ENCODE results near the gene KRT16. TPM values are rescaled to one million over a fixed set of nuclear protein-coding genes. Genes with fewer than 3 reads are reported as not detected.

The KRT16 gene
- total and polyA plus RNA-seq, 2 donors (not counting 1 experiment from before 2014, with no cell fraction given): not detected

- H3K4me3 Mint-ChIP-seq: no peak overlapping the region
These were observed 6.7 kb upstream of the KRT16 start for GRCh38 chr17:41619036-41619926.

More at GRCh38 chr17:41619036-41619926, 6.7 kb upstream of the KRT16 start:
- no peak for DNase-seq
- Histone ChIP-seq H2AFZ (ENCODE audit: insufficient read depth, low read depth, low read length, poor library complexity, severe bottlenecking) (no peak overlapping the region), H3K4me3 (ENCODE audit: control extremely low read depth in 1 of 5, extremely low read depth in 1 of 5, insufficient read depth in 1 of 5, low read depth in 2 of 5, low read length in 4 of 5) (no peak overlapping the region), H3K9ac (ENCODE audit: low read length) (no peak overlapping the region), H3K4me2 (replicated peaks; ENCODE audit: low read depth, low read length, poor library complexity, severe bottlenecking) (no peak overlapping the region), H3K79me2 (ENCODE audit: control insufficient read depth, insufficient read depth, low read length) (no peaks in the 10 kb centered on the region), H3K27ac (ENCODE audit: low read length in 2 of 2) (no peak overlapping the region), H3K36me3 (replicated peaks in 1 of 2; ENCODE audit: control extremely low read depth in 1 of 2, control insufficient read depth in 1 of 2, extremely low read depth in 1 of 2, insufficient read depth in 2 of 2, low read length in 1 of 2) (no peaks in the 10 kb centered on the region), H3K27me3 (replicated peaks in 1 of 4; ENCODE audit: control extremely low read depth in 1 of 4, control insufficient read depth in 3 of 4, insufficient read depth in 4 of 4, low read length in 3 of 4) (no peaks in the 10 kb centered on the region), H3K9me3 (ENCODE audit: control extremely low read depth in 1 of 3, control insufficient read depth in 2 of 3, insufficient read depth in 1 of 3, low read length in 2 of 3) (no peaks in the 10 kb centered on the region), H4K20me1 (ENCODE audit: control insufficient read depth, insufficient read depth, low read length, poor library complexity, severe bottlenecking) (no peaks in the 10 kb centered on the region), H3K4me1 (ENCODE audit: control insufficient read depth in 2 of 2, insufficient read depth in 2 of 2, low read length in 2 of 2) (no peaks in the 10 kb centered on the region)
- Mint-ChIP-seq H3K27ac (peak overlapping the region; percentile 15), H3K4me1 (no peaks in the 10 kb centered on the region), H3K27me3 (peaks cover 17% of the 10 kb centered on the region), H3K9me3 (ENCODE audit: insufficient read depth) (no peaks in the 10 kb centered on the region)
- ATAC-seq (ENCODE audit: low read depth): no peak
- intact Hi-C loops (cut with micrococcal nuclease): no loop called here
- no peak for TF ChIP-seq EZH2 (IDR thresholded peaks at IDR 0.05; ENCODE audit: borderline replicate concordance, insufficient read depth, low read depth, low read length, poor library complexity, severe bottlenecking)
- TF ChIP-seq CTCF (IDR thresholded peaks at IDR 0.05): no peak
- POLR2A ChIA-PET: no interaction called here
- WGBS (ENCODE audit: insufficient coverage): 90% methylated on average over 13 of the region's 20 CpGs
- CTCF ChIA-PET: interaction anchor here (2.0 kb wide), 1 partner anchor 70 kb away, joined by 4 read pairs; no protein-coding TSS in a partner anchor

All from B cell (primary cell).